Stimulated activated CD4-positive, alpha-beta T cell treated with anti-CD3 and anti-CD28 coated beads, TNF-alpha, amount 100 ng/mL, for 48 hours (primary cell): ENCODE measurements around the gene TMC8.
A peak's percentile ranks its signal among the peaks of the same experiment; 100 is the strongest.

Experiments
- DNase-seq, 3 donors: peaks; one replicate each; pipeline ENCODE4 v3.0.0-alpha.2; 2020; ENCODE audit warnings: low read depth in 3 of 3

The TMC8 gene

GRCh38 chr17:78124081-78124835, 6.3 kb upstream of the TMC8 start:
- DNase-seq, result no peak

- DNase-seq, result no peak
Observed at GRCh38 chr17:78124836-78125137, 5.8 kb upstream of the TMC8 start.

GRCh38 chr17:78125138-78125913, 5.2 kb upstream of the TMC8 start:
- no peak for DNase-seq

DNA sequence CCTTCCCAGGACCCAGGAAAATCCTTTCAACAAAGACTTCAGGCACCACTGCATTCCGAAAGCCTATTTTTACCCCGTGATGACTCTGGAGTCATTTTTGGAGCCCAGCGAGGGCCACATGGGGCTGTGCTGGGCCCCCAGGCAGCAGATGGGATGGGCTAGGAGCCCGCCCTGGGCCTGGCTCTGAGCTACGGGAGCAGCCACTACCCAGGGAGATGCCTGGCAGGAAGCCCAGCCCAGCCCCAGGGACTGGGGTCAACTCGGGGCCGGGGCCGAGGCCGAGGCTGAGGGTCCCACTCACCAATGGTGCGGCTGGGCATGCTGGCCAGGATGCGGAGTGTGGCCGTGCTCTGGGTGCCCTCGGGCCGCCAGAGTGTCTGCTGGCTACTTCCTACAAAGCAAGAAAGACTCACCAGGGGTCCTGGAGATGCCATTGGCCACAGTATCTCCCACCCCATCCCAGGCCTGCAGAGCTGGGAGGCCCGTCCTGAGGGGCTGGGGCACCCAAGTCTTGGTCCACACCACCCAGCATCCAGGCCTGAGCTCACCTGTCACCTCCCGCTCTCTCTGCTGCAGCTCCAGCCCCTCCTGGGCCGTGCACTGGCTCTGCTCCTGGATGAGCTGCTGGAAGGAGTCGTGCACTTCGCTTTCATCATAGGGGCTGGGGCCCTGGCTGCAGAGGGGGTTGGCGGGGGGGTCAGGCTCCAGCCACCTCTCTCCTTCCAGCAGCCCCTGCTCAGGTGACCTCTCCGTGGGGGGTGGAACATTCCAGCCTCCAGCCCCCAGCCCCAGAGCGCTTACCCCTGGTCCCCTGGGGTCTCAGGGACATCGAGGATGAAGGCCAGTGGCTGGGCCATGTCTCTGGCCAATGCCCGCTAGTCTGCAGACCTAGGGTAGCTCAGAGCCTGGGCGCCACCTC, 4.3 kb upstream of the TMC8 start:
- no peak for DNase-seq

DNA sequence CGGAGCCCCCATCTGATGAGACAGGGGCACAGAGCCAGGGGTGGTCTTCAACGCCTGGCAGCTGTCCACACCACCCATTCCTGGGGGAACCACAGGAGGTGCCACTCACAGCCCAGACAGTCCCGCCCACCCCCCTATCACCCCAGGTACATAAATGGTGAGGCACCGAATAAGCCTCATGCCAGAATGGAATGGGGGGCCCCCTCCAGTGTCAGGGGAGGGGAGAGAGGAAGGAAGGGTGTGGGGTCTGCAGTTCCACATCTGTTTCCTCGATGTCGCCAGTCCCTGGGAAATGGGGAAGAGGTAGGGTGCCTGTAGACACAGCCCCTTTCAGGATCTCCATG, 3.7 kb upstream of the TMC8 start:
- no peak for DNase-seq

DNA sequence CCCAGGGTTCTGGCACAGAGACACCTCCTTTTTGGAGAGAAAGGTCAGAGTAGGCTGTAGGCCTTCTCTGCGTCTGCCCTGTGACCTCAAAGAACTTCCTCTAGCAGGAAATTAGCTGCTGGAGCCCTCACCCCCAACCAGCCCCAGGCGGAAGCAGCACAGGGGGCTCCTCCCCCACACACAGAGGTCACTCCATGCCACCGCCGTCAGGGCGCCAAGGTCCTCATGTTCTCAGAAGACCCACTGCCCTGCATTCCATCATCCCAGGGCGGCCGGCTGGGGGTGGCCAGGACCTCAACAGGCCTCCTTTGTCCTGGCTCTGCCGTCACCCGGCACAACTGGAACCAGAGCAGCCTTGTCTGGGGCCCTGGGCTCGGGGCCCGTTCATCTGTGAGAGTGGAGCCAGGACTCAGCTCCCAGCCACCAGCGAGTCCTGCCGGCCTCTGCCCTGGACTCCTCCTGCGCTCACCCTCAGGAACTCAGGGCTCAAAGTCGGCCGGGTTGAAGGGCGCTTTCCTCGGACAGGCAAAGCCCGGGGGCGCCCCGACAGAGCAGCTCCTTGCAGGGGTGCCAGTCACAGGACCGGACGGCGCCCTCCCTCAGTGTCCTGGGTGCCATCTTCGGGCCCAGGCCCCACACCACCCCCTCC, 3.2 kb upstream of the TMC8 start:
- no peak for DNase-seq

- no peak for DNase-seq
Observed at GRCh38 chr17:78127888-78128550, 2.6 kb upstream of the TMC8 start.

DNA sequence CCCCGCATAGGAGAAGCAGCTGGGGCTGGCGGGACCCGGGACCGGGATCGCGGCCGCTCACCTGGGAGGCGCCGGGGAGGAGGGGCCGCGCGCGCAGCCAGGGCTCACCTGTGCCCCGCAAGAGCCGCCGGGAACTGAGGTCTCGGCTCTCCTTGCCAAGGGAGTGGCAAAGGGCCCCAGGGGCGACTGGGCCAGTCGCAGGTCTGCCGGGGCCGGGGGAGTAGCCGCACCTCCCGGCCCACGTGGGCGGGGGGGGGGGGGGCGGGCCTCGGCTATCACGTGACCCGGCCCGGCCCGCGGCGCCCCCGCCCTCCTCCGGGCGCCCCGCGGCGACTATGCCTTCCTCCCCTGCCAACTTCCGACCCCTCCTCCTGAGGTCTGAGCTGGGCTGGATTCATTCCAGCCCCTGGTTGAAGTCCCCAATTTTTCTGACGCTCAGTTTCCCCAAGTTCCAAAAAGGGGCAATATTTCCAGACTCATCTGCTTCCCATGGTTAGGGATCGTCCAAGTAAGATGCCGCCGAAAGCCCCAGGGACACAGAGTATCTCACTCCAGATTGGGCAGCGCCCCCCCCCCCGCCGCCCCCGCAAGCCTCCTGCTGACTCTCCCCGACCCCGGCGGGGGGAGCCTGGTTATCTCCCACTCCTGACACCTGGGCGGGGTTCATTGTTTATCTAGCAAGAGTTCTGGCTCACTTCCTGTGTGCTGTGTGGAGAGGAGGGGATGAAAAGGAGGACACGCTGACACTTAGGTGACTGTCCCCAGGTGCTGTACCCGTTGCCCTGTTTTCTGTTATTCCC, 1.8 kb upstream of the TMC8 start, which contains the start of gene TMC6:
TSS of gene TMC6 (minus strand) at position 205 of the 800 bp plus-strand sequence. CDS start 1,923 bp downstream, outside the sequence.
- no peak for DNase-seq

DNA sequence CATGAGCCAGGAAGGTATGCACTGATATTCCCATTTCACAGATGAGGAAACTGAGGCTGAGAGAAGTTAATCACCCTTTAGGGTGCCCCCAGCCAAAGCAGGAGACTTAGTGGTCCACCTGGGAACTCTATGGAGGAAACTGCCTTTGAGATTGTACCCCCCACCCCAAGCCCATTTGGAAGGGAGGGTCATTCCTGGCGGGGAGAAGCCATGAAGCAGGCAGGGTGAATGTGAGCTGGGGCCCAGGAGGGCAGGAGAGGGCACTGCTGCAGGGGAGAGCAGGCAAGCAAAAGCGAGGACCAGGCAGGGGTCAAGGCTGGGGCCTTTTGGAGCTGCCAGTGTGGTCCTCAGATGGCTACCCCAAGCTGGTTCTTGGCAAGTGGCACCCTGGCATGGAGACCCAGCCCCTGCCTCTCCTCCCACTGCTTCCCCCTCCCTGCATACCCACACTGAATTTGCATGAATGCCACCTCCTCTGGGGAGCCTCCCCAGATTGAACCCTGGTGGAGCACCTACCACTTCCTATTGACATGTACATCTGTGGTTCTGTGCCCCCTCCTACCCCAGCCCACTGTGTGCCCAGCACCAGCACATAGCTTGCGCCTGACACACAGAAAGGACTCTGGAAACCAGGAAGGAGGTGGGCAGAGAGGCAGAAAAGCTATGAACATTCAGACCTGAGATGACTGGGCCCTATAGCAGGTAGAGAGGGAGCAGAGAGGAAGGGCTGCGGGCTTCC, 1.1 kb upstream of the TMC8 start:
- no peak for DNase-seq

GRCh38 chr17:78130090-78130436, 508 bp upstream of the TMC8 start:
- DNase-seq, result no peak

- DNase-seq, result no peak
Observed at GRCh38 chr17:78131172-78132083, 857 bp downstream of the TMC8 start.

DNA sequence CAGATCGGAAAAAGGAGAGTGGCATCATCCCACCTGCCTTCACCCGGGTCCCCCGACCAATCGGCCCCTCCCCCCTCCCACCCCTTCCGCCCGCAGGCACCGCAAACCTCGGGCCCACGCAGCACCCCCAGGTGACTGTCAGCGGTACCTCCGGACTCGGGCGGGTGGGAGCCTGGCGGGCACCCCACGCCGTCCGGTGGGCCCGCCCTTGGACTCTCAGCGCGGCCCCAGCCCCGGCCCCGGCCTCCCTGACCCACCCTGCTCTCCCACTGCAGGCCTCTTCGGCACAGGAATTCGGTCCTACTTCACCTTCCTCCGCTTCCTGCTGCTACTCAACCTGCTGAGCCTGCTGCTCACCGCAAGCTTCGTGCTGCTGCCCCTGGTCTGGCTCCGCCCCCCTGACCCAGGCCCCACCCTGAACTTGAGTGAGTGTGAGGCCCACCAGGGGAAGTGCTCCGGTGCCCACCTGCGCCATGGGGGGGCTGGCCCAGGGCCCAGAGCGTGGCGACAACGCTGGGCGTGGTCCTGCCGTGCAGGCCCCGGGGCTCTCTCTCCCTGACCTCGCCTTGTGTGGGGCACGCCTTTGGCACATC, 1.6 kb downstream of the TMC8 start:
- DNase-seq, result no peak

DNA sequence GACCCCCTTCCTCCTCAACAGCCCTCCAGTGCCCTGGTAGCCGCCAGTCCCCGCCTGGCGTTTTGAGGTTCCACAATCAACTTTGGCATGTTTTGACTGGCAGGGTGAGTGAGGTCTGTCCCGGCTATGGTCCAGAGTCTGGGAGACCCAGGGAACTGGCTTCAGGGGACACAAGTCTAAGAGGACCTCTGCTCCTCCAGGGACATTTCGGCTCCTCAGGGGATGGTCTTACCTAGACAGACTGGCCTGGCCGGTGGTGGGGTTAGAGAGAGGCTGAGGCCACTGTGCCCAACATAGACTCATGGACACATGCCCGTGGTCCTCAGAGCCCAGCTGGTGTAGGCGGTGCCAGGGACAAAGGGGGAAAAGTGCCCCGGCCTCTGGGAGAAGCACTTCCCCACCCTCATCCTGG, 2.2 kb downstream of the TMC8 start:
- no peak for DNase-seq

DNA sequence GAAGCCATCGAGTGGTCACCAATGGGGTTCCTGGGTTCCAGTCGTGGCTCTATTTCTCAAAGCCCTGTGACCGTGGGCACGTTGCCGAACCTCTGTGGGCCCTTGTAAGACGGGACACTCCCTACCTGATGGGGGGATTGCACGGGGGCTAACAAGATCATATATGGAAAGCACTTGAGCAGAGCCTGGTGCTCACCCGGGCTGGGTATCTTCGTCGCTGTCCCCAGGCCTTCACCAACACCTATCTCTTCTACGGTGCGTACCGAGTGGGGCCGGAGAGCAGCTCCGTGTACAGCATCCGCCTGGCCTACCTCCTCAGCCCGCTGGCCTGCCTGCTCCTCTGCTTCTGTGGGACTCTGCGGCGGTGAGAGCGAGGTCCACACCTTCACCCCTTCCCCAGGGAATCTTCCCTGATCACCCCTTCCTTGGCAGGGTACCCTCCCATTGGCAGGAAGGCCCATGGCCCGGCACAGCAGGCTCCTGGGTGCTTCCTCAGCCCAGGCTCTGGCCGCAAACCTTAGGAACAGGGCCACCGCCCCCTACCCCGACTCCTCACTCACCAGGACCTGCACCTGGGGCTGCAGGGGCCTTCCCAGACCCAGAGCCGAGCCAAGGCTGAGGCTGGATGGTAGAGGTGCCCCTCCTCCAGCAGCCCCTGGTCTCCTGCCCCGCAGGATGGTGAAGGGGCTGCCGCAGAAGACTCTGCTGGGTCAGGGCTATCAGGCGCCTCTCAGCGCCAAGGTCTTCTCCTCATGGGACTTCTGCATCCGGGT, 2.8 kb downstream of the TMC8 start:
- DNase-seq, result no peak

GRCh38 chr17:78133971-78134898, 3.7 kb downstream of the TMC8 start:
- peak in 2 of 3 donors; percentile 53 to 67 for DNase-seq

DNA sequence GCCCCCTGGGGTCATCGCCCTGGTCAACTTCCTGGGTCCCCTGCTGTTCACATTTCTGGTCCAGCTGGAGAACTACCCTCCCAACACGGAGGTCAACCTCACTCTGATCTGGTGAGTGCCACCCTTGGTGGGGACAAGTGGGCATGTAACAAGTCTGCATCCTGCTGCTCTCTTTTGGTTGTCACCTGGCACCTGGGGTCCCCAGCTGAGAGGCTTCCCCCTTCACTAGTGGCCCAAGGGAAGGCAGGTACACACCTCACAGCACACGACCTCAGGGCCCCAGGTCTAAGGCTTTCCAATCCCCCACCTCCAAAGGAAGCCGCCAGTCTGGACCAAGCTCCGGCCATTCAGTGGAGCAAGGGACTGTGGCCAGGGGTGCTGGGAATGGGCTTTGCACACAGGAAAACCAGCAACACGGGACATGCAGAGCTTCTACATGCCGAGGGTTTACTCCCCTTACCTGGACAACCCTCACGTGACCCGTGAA, 4.4 kb downstream of the TMC8 start:
- DNase-seq, result no peak
